GM06990 (cell line): ENCODE measurements around the gene MYO5B.

Experiments used
- DNase-seq: peaks from one replicate; pipeline ENCODE4 v3.0.0-alpha.2; 2011; ENCODE audit not compliant: insufficient read length; ENCODE audit errors: extremely low read depth
- H3K27me3 ChIP-seq: replicated peaks from 2 replicates; pipeline ENCODE4 v1.6.0; 2011; ENCODE audit warnings: low read length; ENCODE audit not compliant: control insufficient read depth, insufficient read depth
- H3K36me3 ChIP-seq: 2 replicates; pipeline ENCODE4 v1.5.1; 2011; ENCODE audit warnings: low read length; ENCODE audit not compliant: control insufficient read depth, insufficient read depth
- H3K4me3 ChIP-seq: replicated peaks from 2 replicates; pipeline ENCODE4 v1.5.1; 2011; ENCODE audit warnings: low read depth, mild to moderate bottlenecking, control low read depth, low read length
- TF ChIP-seq, protein P1 (sequence below): IDR thresholded peaks from 2 replicates; pipeline ENCODE4 v1.5.1; 2011; ENCODE audit warnings: low read length, control low read depth, mild to moderate bottlenecking, inconsistent platforms; ENCODE audit not compliant: insufficient read depth, poor library complexity, severe bottlenecking

The MYO5B gene

DNA sequence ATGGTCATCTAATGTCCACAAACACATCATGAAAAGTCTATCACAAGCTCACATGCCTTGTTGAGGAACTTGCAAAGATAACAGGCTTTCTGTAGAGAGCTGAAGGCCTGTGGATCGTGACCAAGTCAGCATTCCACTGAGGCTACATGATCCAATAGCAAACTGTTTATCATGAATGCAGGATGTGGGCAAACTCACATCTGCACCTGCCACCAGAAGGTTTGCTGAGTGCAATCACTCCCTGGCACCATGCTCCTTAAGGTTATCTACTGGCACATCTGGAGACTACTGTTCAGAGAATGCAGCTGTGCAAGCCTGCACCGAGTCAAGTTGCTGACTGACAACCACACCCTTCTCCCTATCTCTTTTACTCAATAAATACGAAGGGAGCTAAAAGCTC is 314.3 kb downstream of the MYO5B start:
- Histone ChIP-seq H3K36me3 (no peaks in the 10 kb centered on the region), H3K27me3 (no peaks in the 10 kb centered on the region), H3K4me3 (no peak overlapping the region)
- DNase-seq: no peak
- TF ChIP-seq, protein P1, sequence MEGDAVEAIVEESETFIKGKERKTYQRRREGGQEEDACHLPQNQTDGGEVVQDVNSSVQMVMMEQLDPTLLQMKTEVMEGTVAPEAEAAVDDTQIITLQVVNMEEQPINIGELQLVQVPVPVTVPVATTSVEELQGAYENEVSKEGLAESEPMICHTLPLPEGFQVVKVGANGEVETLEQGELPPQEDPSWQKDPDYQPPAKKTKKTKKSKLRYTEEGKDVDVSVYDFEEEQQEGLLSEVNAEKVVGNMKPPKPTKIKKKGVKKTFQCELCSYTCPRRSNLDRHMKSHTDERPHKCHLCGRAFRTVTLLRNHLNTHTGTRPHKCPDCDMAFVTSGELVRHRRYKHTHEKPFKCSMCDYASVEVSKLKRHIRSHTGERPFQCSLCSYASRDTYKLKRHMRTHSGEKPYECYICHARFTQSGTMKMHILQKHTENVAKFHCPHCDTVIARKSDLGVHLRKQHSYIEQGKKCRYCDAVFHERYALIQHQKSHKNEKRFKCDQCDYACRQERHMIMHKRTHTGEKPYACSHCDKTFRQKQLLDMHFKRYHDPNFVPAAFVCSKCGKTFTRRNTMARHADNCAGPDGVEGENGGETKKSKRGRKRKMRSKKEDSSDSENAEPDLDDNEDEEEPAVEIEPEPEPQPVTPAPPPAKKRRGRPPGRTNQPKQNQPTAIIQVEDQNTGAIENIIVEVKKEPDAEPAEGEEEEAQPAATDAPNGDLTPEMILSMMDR: no peak

DNA sequence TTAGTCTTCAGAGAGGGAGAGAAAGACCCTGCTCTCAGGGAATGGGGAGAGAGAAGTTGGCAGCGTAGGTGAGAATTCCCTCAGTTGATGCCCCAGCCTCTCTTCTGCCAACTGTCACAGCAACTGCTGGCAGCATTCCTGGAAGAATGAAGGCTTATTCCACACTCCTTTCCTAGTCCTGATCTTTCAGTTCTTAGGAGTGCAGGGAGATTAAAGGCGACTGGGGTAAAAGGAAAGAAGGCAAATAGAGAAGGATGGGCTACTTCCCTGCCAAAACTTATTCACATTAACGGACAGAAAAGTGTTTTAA is 315.7 kb downstream of the MYO5B start:
- Histone ChIP-seq H3K36me3 (no peaks in the 10 kb centered on the region), H3K27me3 (0 out of 2 replicates have a peak, but pooled peaks cover 1% of the 10 kb centered on the region), H3K4me3 (no peak overlapping the region)
- TF ChIP-seq, protein P1: no peak
- no peak for DNase-seq

DNA sequence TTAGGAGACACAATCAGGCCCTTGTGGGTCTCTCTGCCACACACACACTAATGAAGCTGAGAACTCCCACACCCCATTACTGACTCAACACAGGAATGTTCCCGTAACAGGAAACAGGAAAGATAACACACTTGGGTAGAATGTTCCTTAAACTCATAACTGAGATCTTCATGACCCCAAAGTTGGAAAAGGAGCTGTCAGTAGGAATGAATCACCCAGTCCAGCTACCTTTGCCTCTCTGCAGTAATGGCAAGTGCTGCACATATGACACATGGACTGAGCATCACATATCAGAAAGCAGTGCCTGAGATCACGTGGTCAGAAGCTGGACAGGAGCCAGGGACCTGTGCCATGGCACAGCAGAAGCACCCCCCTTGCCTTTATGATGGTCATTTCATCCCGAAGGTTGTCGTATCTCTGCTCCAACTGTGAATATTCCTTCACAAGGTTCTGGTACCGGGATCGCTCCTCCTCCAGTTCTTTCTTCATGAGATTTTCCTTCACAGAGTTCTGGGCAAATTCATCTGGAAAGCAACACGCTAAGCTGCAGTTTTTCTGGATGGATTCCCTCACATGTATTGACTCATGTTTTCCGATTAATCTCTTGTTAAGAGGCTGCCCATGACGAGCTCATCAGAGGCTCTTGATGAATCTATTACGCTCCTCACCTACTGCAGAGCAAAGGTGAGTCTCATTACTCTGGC is 316.2 kb downstream of the MYO5B start:
- DNase-seq: no peak
- TF ChIP-seq, protein P1: no peak
- Histone ChIP-seq H3K27me3 (0 out of 2 replicates have a peak, but pooled peaks cover 1% of the 10 kb centered on the region), H3K36me3 (no peaks in the 10 kb centered on the region), H3K4me3 (no peak overlapping the region)

DNA sequence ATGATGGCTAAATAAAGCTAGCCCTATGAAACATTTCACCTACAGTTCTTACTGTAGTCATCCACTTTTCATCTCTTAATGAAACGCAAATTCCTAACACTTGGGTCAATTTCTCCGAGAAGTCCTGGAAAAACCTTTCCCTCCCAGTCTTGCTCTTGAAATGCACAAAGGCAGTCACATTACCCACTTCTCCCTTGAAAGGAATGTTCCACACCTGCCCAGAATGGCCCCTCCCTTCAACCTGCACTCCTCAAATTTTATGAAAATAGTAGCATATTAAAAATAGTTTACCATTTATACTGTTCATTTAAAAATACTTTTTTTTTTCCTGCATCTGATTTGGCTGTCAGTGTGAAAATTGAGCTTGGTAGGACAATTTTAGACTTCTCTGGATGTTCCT is 316.9 kb downstream of the MYO5B start:
- no peaks in the 10 kb centered on the region for H3K36me3 ChIP-seq
- DNase-seq: no peak
- H3K4me3 ChIP-seq: no peak overlapping the region
- 0 out of 2 replicates have a peak, but pooled peaks cover 1% of the 10 kb centered on the region for H3K27me3 ChIP-seq
- TF ChIP-seq, protein P1: no peak

GRCh38 chr18:49876536-49876935 is 318.4 kb downstream of the MYO5B start:
- Histone ChIP-seq H3K4me3 (no peak overlapping the region), H3K27me3 (0 out of 2 replicates have a peak, but pooled peaks cover 1% of the 10 kb centered on the region), H3K36me3 (no peaks in the 10 kb centered on the region)
- no peak for DNase-seq
- TF ChIP-seq, protein P1: no peak

- H3K36me3 ChIP-seq: no peaks in the 10 kb centered on the region
- H3K27me3 ChIP-seq: 0 out of 2 replicates have a peak, but pooled peaks cover 1% of the 10 kb centered on the region
- TF ChIP-seq, protein P1: no peak
- DNase-seq: no peak
- no peak overlapping the region for H3K4me3 ChIP-seq
Observed at GRCh38 chr18:49875783-49876182, 319.2 kb downstream of the MYO5B start.
